GM12878 (cell line): Measurements from ENCODE around the gene CCDC91. TPM values are rescaled to one million over a fixed set of nuclear protein-coding genes. Genes with fewer than 3 reads are reported as not detected.
A peak's percentile ranks its signal among the peaks of the same experiment; 100 is the strongest.

Experiments
- BRCA1 ChIP-seq: IDR thresholded peaks from 2 replicates; pipeline ENCODE4 v1.6.1; 2011; ENCODE audit warnings: low read depth, low read length, improper control_type of control experiment
- CBFB ChIP-seq: IDR thresholded peaks from 2 replicates; pipeline ENCODE4 v1.6.1; 2016; ENCODE audit warnings: antibody characterized with exemption, low read depth
- CBX3 ChIP-seq: fragments of 200-600 bp; sonication (generic); IDR thresholded peaks from 2 replicates; pipeline ENCODE4 v1.6.1; 2016; ENCODE audit warnings: low read depth, borderline replicate concordance
- KLF5 ChIP-seq: fragments of 450-650 bp; IDR thresholded peaks from 2 replicates; pipeline ENCODE4 v1.6.1; 2014; ENCODE audit warnings: mild to moderate bottlenecking; ENCODE audit not compliant: partially characterized antibody
- MEF2B ChIP-seq: fragments of 450-650 bp; IDR thresholded peaks from 2 replicates; pipeline ENCODE4 v1.6.1; 2018; ENCODE audit warnings: mild to moderate bottlenecking, moderate library complexity; ENCODE audit not compliant: partially characterized antibody, poor library complexity, severe bottlenecking
- MYC ChIP-seq: IDR thresholded peaks from 2 replicates; pipeline ENCODE4 v1.6.1; 2011; ENCODE audit warnings: mild to moderate bottlenecking, low read length, moderate library complexity, inconsistent platforms; ENCODE audit not compliant: insufficient read depth, insufficient replicate concordance, insufficient read length, severe bottlenecking
- NFXL1 ChIP-seq: fragments of 450-650 bp; IDR thresholded peaks from 2 replicates; pipeline ENCODE4 v1.6.1; 2017; ENCODE audit warnings: antibody characterized with exemption, mild to moderate bottlenecking, borderline replicate concordance
- SMAD5 ChIP-seq: IDR thresholded peaks from 2 replicates; pipeline ENCODE4 v1.6.1; 2016; ENCODE audit warnings: antibody characterized with exemption, low read depth
- SP1 ChIP-seq: IDR thresholded peaks from one replicate; pipeline ENCODE4 v1.6.1; 2011; ENCODE audit warnings: low read depth, low read length
- SPI1 ChIP-seq: IDR thresholded peaks from 2 replicates; pipeline ENCODE4 v1.6.1; 2011; ENCODE audit warnings: low read depth, mild to moderate bottlenecking, low read length, moderate library complexity, borderline replicate concordance; ENCODE audit not compliant: insufficient read depth
- TCF7 ChIP-seq: IDR thresholded peaks from 2 replicates; pipeline ENCODE4 v1.6.1; 2014; ENCODE audit warnings: antibody characterized with exemption, borderline replicate concordance
- ZNF384 ChIP-seq: IDR thresholded peaks from 2 replicates; pipeline ENCODE4 v1.6.1; 2012; ENCODE audit warnings: low read depth, mild to moderate bottlenecking, low read length, improper control_type of control experiment, borderline replicate concordance
- polyA plus RNA-seq, 11 experiments: library from polyadenylated mRNA; depleted of rRNA in 4 of 11; unstranded in 6 of 11; stranded (reverse) in 5 of 11; fragments of >200 nt; fragmentation: Nextera tagmentation in 4 of 11; fragmentation: Illumina TruSeq in 1 of 11; extraction: Ambion mirVana in 4 of 11; extraction: Trizol in 1 of 11; gene quantifications; 1 replicate in 1 of 11; 2 replicates in 10 of 11; pipeline versions ENCODE4 v1.2.1 to v1.2.3, GENCODE V29; 2011 to 2016; ENCODE audit warnings: inconsistent platforms in 2 of 11, missing spikeins in 2 of 11, low read depth in 1 of 11
- total RNA-seq, 4 experiments: library from RNA; depleted of rRNA in 3 of 4; stranded (reverse); fragments of >200 nt in 3 of 4; fragmentation: Illumina TruSeq in 1 of 4; extraction: Trizol in 1 of 4; gene quantifications; 2 replicates each; pipeline versions ENCODE4 v1.2.1 to v1.2.3, GENCODE V29; 2013 to 2021
- TF ChIP-seq, protein P1 (sequence below): fragments of 450-650 bp; formaldehyde crosslinking; IDR thresholded peaks from 2 replicates; pipeline ENCODE4 v1.4.0; 2022; ENCODE audit warnings: mild to moderate bottlenecking, moderate library complexity
- TF ChIP-seq, protein P2 (sequence below): fragments of 450-650 bp; IDR thresholded peaks from 2 replicates; pipeline ENCODE4 v1.6.1; 2017; ENCODE audit warnings: mild to moderate bottlenecking, moderate library complexity
- TF ChIP-seq, protein P3 (sequence below): IDR thresholded peaks from 2 replicates; pipeline ENCODE4 v1.6.1; 2012; ENCODE audit warnings: improper control_type of control experiment, low read depth, low read length; ENCODE audit not compliant: insufficient replicate concordance

Gene CCDC91
- total and polyA plus RNA-seq, 10 of the 15 experiments (the other 5 are each of a cell fraction or from before 2014, with no cell fraction given): 6.1 to 24.9 (median 16.5) TPM

- TF ChIP-seq, protein P1, sequence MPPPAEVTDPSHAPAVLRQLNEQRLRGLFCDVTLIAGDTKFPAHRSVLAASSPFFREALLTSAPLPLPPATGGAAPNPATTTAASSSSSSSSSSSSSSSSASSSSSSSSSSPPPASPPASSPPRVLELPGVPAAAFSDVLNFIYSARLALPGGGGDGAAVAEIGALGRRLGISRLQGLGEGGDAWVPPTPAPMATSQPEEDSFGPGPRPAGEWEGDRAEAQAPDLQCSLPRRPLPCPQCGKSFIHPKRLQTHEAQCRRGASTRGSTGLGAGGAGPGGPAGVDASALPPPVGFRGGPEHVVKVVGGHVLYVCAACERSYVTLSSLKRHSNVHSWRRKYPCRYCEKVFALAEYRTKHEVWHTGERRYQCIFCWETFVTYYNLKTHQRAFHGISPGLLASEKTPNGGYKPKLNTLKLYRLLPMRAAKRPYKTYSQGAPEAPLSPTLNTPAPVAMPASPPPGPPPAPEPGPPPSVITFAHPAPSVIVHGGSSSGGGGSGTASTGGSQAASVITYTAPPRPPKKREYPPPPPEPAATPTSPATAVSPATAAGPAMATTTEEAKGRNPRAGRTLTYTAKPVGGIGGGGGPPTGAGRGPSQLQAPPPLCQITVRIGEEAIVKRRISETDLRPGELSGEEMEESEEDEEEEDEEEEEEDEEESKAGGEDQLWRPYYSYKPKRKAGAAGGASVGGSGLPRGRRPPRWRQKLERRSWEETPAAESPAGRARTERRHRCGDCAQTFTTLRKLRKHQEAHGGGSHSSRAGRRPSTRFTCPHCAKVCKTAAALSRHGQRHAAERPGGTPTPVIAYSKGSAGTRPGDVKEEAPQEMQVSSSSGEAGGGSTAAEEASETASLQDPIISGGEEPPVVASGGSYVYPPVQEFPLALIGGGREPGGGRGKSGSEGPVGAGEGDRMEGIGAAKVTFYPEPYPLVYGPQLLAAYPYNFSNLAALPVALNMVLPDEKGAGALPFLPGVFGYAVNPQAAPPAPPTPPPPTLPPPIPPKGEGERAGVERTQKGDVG: no peak
- TF ChIP-seq SP1 (no peak), BRCA1 (no peak), TCF7 (no peak), CBFB (no peak), SMAD5 (peak; percentile 63; the same call in 1 of the 2 replicates), KLF5 (peak; percentile 77), SPI1 (no peak), MYC (no peak), ZNF384 (no peak), NFXL1 (no peak), MEF2B (peak; percentile 9), CBX3 (no peak)
- TF ChIP-seq, protein P2, sequence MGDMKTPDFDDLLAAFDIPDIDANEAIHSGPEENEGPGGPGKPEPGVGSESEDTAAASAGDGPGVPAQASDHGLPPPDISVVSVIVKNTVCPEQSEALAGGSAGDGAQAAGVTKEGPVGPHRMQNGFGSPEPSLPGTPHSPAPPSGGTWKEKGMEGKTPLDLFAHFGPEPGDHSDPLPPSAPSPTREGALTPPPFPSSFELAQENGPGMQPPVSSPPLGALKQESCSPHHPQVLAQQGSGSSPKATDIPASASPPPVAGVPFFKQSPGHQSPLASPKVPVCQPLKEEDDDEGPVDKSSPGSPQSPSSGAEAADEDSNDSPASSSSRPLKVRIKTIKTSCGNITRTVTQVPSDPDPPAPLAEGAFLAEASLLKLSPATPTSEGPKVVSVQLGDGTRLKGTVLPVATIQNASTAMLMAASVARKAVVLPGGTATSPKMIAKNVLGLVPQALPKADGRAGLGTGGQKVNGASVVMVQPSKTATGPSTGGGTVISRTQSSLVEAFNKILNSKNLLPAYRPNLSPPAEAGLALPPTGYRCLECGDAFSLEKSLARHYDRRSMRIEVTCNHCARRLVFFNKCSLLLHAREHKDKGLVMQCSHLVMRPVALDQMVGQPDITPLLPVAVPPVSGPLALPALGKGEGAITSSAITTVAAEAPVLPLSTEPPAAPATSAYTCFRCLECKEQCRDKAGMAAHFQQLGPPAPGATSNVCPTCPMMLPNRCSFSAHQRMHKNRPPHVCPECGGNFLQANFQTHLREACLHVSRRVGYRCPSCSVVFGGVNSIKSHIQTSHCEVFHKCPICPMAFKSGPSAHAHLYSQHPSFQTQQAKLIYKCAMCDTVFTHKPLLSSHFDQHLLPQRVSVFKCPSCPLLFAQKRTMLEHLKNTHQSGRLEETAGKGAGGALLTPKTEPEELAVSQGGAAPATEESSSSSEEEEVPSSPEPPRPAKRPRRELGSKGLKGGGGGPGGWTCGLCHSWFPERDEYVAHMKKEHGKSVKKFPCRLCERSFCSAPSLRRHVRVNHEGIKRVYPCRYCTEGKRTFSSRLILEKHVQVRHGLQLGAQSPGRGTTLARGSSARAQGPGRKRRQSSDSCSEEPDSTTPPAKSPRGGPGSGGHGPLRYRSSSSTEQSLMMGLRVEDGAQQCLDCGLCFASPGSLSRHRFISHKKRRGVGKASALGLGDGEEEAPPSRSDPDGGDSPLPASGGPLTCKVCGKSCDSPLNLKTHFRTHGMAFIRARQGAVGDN: peak; percentile 86
- TF ChIP-seq, protein P3, sequence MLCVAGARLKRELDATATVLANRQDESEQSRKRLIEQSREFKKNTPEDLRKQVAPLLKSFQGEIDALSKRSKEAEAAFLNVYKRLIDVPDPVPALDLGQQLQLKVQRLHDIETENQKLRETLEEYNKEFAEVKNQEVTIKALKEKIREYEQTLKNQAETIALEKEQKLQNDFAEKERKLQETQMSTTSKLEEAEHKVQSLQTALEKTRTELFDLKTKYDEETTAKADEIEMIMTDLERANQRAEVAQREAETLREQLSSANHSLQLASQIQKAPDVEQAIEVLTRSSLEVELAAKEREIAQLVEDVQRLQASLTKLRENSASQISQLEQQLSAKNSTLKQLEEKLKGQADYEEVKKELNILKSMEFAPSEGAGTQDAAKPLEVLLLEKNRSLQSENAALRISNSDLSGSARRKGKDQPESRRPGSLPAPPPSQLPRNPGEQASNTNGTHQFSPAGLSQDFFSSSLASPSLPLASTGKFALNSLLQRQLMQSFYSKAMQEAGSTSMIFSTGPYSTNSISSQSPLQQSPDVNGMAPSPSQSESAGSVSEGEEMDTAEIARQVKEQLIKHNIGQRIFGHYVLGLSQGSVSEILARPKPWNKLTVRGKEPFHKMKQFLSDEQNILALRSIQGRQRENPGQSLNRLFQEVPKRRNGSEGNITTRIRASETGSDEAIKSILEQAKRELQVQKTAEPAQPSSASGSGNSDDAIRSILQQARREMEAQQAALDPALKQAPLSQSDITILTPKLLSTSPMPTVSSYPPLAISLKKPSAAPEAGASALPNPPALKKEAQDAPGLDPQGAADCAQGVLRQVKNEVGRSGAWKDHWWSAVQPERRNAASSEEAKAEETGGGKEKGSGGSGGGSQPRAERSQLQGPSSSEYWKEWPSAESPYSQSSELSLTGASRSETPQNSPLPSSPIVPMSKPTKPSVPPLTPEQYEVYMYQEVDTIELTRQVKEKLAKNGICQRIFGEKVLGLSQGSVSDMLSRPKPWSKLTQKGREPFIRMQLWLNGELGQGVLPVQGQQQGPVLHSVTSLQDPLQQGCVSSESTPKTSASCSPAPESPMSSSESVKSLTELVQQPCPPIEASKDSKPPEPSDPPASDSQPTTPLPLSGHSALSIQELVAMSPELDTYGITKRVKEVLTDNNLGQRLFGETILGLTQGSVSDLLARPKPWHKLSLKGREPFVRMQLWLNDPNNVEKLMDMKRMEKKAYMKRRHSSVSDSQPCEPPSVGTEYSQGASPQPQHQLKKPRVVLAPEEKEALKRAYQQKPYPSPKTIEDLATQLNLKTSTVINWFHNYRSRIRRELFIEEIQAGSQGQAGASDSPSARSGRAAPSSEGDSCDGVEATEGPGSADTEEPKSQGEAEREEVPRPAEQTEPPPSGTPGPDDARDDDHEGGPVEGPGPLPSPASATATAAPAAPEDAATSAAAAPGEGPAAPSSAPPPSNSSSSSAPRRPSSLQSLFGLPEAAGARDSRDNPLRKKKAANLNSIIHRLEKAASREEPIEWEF: no peak
Observed at GRCh38 chr12:28190321-28191050, at the start of gene CCDC91 (continued).
